Esophagus squamous epithelium (tissue), 5 donors: ENCODE results near the gene YIF1A. TPM values are rescaled to one million over a fixed set of nuclear protein-coding genes. Genes with fewer than 3 reads are reported as not detected.

ENCODE experiments used
- DNase-seq: peaks from one replicate; lab custom pipeline; 2025; lab: John Stamatoyannopoulos, UW
- H3K27ac ChIP-seq, 4 donors: fragments of 200-600 bp; sonication (generic); one replicate each; pipeline ENCODE4 v1.5.1; 2016 to 2019; ENCODE audit warnings: mild to moderate bottlenecking in 1 of 4
- H3K27me3 ChIP-seq, 4 donors: fragments of 200-600 bp; sonication (generic); 1 replicate in 3 of 4; 2 replicates in 1 of 4; pipeline versions ENCODE4 v1.5.1 to v1.6.0; 2017 to 2021; ENCODE audit warnings: antibody characterized with exemption in 1 of 4
- H3K36me3 ChIP-seq, 3 donors: fragments of 200-600 bp; sonication (generic); one replicate each; pipeline ENCODE4 v1.5.1; 2016 to 2019
- H3K4me1 ChIP-seq, 3 donors: fragments of 200-600 bp; sonication (generic); one replicate each; pipeline ENCODE4 v1.5.1; 2017 to 2019
- H3K4me3 ChIP-seq, 4 donors: fragments of 200-600 bp; sonication (generic); 1 replicate in 3 of 4; 2 replicates in 1 of 4; pipeline ENCODE4 v1.5.1; 2016 to 2019; ENCODE audit warnings: mild to moderate bottlenecking in 2 of 4, moderate library complexity in 1 of 4
- H3K9me3 ChIP-seq, 3 donors: fragments of 200-600 bp; sonication (generic); one replicate each; pipeline ENCODE4 v1.5.1; 2016 to 2019
- CTCF ChIP-seq, 6 experiments: fragments of 450-650 bp in 4 of 6; fragments of 200-600 bp in 2 of 6; sonication (generic) in 2 of 6; IDR thresholded peaks; one replicate each; pipeline ENCODE4 v1.5.1; 2016 to 2019; ENCODE audit warnings: antibody characterized with exemption in 6 of 6, mild to moderate bottlenecking in 4 of 6, moderate library complexity in 4 of 6
- POLR2A ChIP-seq, 4 donors: fragments of 450-650 bp; IDR thresholded peaks; one replicate each; pipeline ENCODE4 v1.6.1; 2017; ENCODE audit warnings: antibody characterized with exemption in 4 of 4, mild to moderate bottlenecking in 4 of 4, moderate library complexity in 3 of 4
- WGBS, 2 donors: methylation state at CpG; one replicate each; pipeline ENCODE4 v1.1.5; 2018; 5-methylcytosine and 5-hydroxymethylcytosine counted together
- intact Hi-C: fragments of 100-400 bp; cut with DNase I; formaldehyde crosslinking; loops from one replicate; pipeline ENCODE4 v1.15.0; 2022
- total RNA-seq, 4 donors: library from RNA; depleted of rRNA; stranded (reverse); fragments of >200 nt; gene quantifications; one replicate each; pipeline ENCODE4 v1.1.0, GENCODE V29; 2016
- donor health status: DM: yes; HTN: yes; CAD: no.

Gene YIF1A
- total RNA-seq, 4 donors from 2014 or later: 51.9 to 71.9 (median 63.8) TPM

GRCh38 chr11:66315921-66316811 lies 27.2 kb upstream of the YIF1A start:
- intact Hi-C loops: no loop called here
- Histone ChIP-seq H3K27ac (peak overlapping the region; percentile 61 to 92 (median 89)), H3K4me3 (peak overlapping the region; percentile 21 to 68 (median 60)), H3K36me3 (no peaks in the 10 kb centered on the region), H3K27me3 (peaks cover 0 to 32% (median 0%) of the 10 kb centered on the region in 4 donors), H3K9me3 (no peaks in the 10 kb centered on the region), H3K4me1 (peaks cover 44 to 83% (median 56%) of the 10 kb centered on the region in 3 donors)
- 74% methylated on average over 19 of the region's 52 CpGs; no CpG with 5 or more reads in 1 of the 2 donors for WGBS, 2 donors
- DNase-seq: no peak
- no peak for TF ChIP-seq CTCF (IDR thresholded peaks at IDR 0.05)
- TF ChIP-seq POLR2A (IDR thresholded peaks at IDR 0.05): no peak

GRCh38 chr11:66315498-66315885 lies 26.5 kb upstream of the YIF1A start:
- intact Hi-C loops: no loop called here
- 82 to 86% methylated on average over 10 to 14 of the region's 14 CpGs for WGBS, 2 donors
- peaks cover 0 to 32% (median 0%) of the 10 kb centered on the region in 4 donors for H3K27me3 ChIP-seq
- H3K36me3 ChIP-seq: no peaks in the 10 kb centered on the region
- H3K27ac ChIP-seq: peak overlapping the region; percentile 83 to 92 (median 89)
- H3K9me3 ChIP-seq: no peaks in the 10 kb centered on the region
- TF ChIP-seq CTCF (IDR thresholded peaks at IDR 0.05) (no peak), POLR2A (IDR thresholded peaks at IDR 0.05) (no peak)
- DNase-seq: no peak
- peak overlapping the region; percentile 6 to 68 (median 60) for H3K4me3 ChIP-seq
- H3K4me1 ChIP-seq: peaks cover 44 to 83% (median 56%) of the 10 kb centered on the region in 3 donors

- DNase-seq: no peak
- H3K27me3 ChIP-seq: peaks cover 0 to 32% (median 0%) of the 10 kb centered on the region in 4 donors
- peak overlapping the region; percentile 83 to 92 (median 89) for H3K27ac ChIP-seq
- no peaks in the 10 kb centered on the region for H3K9me3 ChIP-seq
- TF ChIP-seq CTCF (IDR thresholded peaks at IDR 0.05): no peak
- TF ChIP-seq POLR2A (IDR thresholded peaks at IDR 0.05): no peak
- 73 to 83% methylated on average over 4 to 7 of the region's 17 CpGs for WGBS, 2 donors
- intact Hi-C loops: no loop called here
- H3K36me3 ChIP-seq: no peaks in the 10 kb centered on the region
- H3K4me3 ChIP-seq: peak overlapping the region in 3 of 4 donors; percentile 56 to 68 (median 63)
- peaks cover 44 to 83% (median 56%) of the 10 kb centered on the region in 3 donors for H3K4me1 ChIP-seq
These were observed 25.9 kb upstream of the YIF1A start for GRCh38 chr11:66314561-66315497.

DNA sequence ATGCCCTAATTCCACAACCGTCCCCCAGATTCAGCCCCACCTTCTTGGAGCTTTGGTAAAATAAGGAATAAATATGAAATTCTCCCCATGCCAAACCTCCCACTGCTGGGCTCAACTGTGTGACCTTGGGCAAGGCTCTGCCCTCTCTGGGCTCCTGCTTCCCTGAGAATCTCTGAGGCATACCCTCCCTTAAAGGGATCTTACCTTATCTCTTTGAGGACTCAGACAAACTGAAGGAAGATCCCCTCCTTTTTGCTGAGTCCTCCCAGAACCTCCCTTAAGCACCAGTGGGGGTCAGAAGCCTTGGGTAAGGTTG lies 25.2 kb upstream of the YIF1A start:
- peaks cover 43 to 79% (median 52%) of the 10 kb centered on the region in 3 donors for H3K4me1 ChIP-seq
- intact Hi-C loops: no loop called here
- peak overlapping the region in 3 of 4 donors; percentile 56 to 68 (median 63) for H3K4me3 ChIP-seq
- peaks cover 0 to 32% (median 0%) of the 10 kb centered on the region in 4 donors for H3K27me3 ChIP-seq
- TF ChIP-seq POLR2A (IDR thresholded peaks at IDR 0.05): no peak
- TF ChIP-seq CTCF (IDR thresholded peaks at IDR 0.05): no peak
- 75 to 82% methylated on average over 1 of the region's 1 CpG for WGBS, 2 donors
- H3K27ac ChIP-seq: peak overlapping the region; percentile 83 to 92 (median 89)
- DNase-seq: no peak
- no peaks in the 10 kb centered on the region for H3K36me3 ChIP-seq
- no peaks in the 10 kb centered on the region for H3K9me3 ChIP-seq
